Thyroid gland (tissue), 4 donors: ENCODE results near the gene YIPF2. TPM values are rescaled to one million over a fixed set of nuclear protein-coding genes. Genes with fewer than 3 reads are reported as not detected.
"Not testable (repeated sequence)": the region's sequence is repeated elsewhere in the genome, so short reads cannot be mapped to it uniquely, and the experiment has no call there.

Source experiments
- DNase-seq, 2 donors: peaks; one replicate each; pipeline ENCODE4 v3.0.0-alpha.2; 2019
- H3K27ac ChIP-seq, 3 donors: fragments of 200-600 bp; sonication (generic); 1 replicate in 2 of 3; 2 replicates in 1 of 3; pipeline ENCODE4 v1.5.1; 2016 to 2019; ENCODE audit warnings: mild to moderate bottlenecking in 1 of 3, moderate library complexity in 1 of 3
- H3K27me3 ChIP-seq: fragments of 200-600 bp; sonication (generic); one replicate; pipeline ENCODE4 v1.5.1; 2019
- H3K36me3 ChIP-seq, 2 donors: fragments of 200-600 bp; sonication (generic); one replicate each; pipeline ENCODE4 v1.5.1; 2016 to 2019
- H3K4me1 ChIP-seq, 2 donors: fragments of 200-600 bp; sonication (generic); one replicate each; pipeline ENCODE4 v1.5.1; 2017 to 2019
- H3K4me3 ChIP-seq, 3 donors: fragments of 200-600 bp; sonication (generic); replicated peaks in 1 of 3; 1 replicate in 2 of 3; 2 replicates in 1 of 3; pipeline ENCODE4 v1.5.1; 2016; ENCODE audit warnings: mild to moderate bottlenecking in 1 of 3
- H3K9me3 ChIP-seq: fragments of 200-600 bp; sonication (generic); one replicate; pipeline ENCODE4 v1.5.1; 2017
- POLR2A ChIP-seq, 2 donors: fragments of 450-650 bp; IDR thresholded peaks; one replicate each; pipeline ENCODE4 v1.6.1; 2017; ENCODE audit warnings: antibody characterized with exemption in 2 of 2, mild to moderate bottlenecking in 2 of 2, moderate library complexity in 1 of 2
- WGBS, 2 donors: methylation state at CpG; one replicate each; pipeline ENCODE4 v1.1.5; 2017; 5-methylcytosine and 5-hydroxymethylcytosine counted together
- intact Hi-C: fragments of 100-400 bp; cut with DNase I; formaldehyde crosslinking; loops from one replicate; pipeline ENCODE4 v1.15.1; 2023
- total RNA-seq, 4 donors: library from RNA; depleted of rRNA; stranded (reverse); fragments of >200 nt; gene quantifications; one replicate each; pipeline ENCODE4 v1.2.3, GENCODE V29; 2016
- TF ChIP-seq, protein P1 (sequence below), 6 experiments: fragments of 200-600 bp in 3 of 6; fragments of 450-650 bp in 3 of 6; sonication (generic) in 3 of 6; IDR thresholded peaks; one replicate each; pipeline ENCODE4 v1.5.1; 2016 to 2019; ENCODE audit warnings: antibody characterized with exemption in 6 of 6, mild to moderate bottlenecking in 2 of 6, inconsistent platforms in 1 of 6, moderate library complexity in 1 of 6

The YIPF2 gene
- total RNA-seq, 4 donors from 2014 or later: 85.1 to 127 (median 104) TPM

DNA sequence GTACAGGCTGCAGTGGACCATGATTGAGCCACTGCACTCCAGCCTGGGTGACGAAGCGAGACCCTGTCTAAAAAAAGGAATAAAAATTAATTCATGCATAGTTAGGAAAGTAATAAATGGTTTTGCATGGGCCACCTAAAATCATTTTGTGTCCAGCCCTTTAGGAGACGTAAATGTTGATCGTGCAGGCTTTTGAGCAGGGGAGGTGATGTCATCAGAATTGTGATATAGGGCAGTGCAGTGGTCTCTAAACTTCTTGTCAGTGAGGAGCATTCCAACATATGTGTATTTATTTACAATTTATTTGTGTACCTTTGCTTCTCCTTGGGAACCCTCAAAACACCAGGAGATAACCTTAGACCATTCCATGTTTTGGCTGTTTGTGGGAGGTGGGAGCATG is 35.4 kb upstream of the YIPF2 start:
- no peaks in the 10 kb centered on the region for H3K36me3 ChIP-seq
- peaks cover 42 to 49% of the 10 kb centered on the region in 2 donors for H3K4me1 ChIP-seq
- no peak overlapping the region for H3K4me3 ChIP-seq
- 44 to 52% methylated on average over 4 of the region's 4 CpGs for WGBS, 2 donors
- TF ChIP-seq, protein P1, sequence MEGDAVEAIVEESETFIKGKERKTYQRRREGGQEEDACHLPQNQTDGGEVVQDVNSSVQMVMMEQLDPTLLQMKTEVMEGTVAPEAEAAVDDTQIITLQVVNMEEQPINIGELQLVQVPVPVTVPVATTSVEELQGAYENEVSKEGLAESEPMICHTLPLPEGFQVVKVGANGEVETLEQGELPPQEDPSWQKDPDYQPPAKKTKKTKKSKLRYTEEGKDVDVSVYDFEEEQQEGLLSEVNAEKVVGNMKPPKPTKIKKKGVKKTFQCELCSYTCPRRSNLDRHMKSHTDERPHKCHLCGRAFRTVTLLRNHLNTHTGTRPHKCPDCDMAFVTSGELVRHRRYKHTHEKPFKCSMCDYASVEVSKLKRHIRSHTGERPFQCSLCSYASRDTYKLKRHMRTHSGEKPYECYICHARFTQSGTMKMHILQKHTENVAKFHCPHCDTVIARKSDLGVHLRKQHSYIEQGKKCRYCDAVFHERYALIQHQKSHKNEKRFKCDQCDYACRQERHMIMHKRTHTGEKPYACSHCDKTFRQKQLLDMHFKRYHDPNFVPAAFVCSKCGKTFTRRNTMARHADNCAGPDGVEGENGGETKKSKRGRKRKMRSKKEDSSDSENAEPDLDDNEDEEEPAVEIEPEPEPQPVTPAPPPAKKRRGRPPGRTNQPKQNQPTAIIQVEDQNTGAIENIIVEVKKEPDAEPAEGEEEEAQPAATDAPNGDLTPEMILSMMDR (IDR thresholded peaks at IDR 0.05): no peak
- no peak for TF ChIP-seq POLR2A (IDR thresholded peaks at IDR 0.05)
- no peak for DNase-seq
- H3K9me3 ChIP-seq: no peaks in the 10 kb centered on the region
- H3K27ac ChIP-seq: peak overlapping the region in 2 of 3 donors; percentile 28 to 51
- no peaks in the 10 kb centered on the region for H3K27me3 ChIP-seq
- intact Hi-C loops: no loop called here

GRCh38 chr19:10962863-10963262 is 34.4 kb upstream of the YIPF2 start:
- DNase-seq: no peak
- Histone ChIP-seq H3K27me3 (no peaks in the 10 kb centered on the region), H3K9me3 (no peaks in the 10 kb centered on the region), H3K36me3 (no peaks in the 10 kb centered on the region), H3K4me1 (peaks cover 36 to 40% of the 10 kb centered on the region in 2 donors), H3K4me3 (no peak overlapping the region), H3K27ac (peak overlapping the region in 1 of 3 donors; percentile 43)
- TF ChIP-seq, protein P1 (IDR thresholded peaks at IDR 0.05): no peak
- no peak for TF ChIP-seq POLR2A (IDR thresholded peaks at IDR 0.05)
- WGBS, 2 donors: 73 to 77% methylated on average over 10 of the region's 10 CpGs
- intact Hi-C loops: no loop called here

- peaks cover 28 to 29% of the 10 kb centered on the region in 2 donors for H3K4me1 ChIP-seq
- H3K27me3 ChIP-seq: no peaks in the 10 kb centered on the region
- DNase-seq: peak in 1 of 2 donors; percentile 65
- intact Hi-C loops: no loop called here
- H3K27ac ChIP-seq: peak overlapping the region in 2 of 3 donors; percentile 84 to 87
- WGBS, 2 donors: 0 to 1% methylated on average over 17 to 32 of the region's 92 CpGs
- H3K4me3 ChIP-seq: peak overlapping the region; percentile 68 to 79 (median 70)
- no peaks in the 10 kb centered on the region for H3K36me3 ChIP-seq
- no peaks in the 10 kb centered on the region for H3K9me3 ChIP-seq
- TF ChIP-seq POLR2A (IDR thresholded peaks at IDR 0.05): no peak
- TF ChIP-seq, protein P1 (IDR thresholded peaks at IDR 0.05): no peak
These were observed 32.8 kb upstream of the YIPF2 start for GRCh38 chr19:10961073-10961860.

- H3K9me3 ChIP-seq: no peaks in the 10 kb centered on the region
- 1 to 6% methylated on average over 3 to 20 of the region's 100 CpGs for WGBS, 2 donors
- H3K36me3 ChIP-seq: no peaks in the 10 kb centered on the region
- H3K4me3 ChIP-seq: peak within 1 kb of the TSS; percentile 68 to 86 (median 81)
- H3K27ac ChIP-seq: peak within 1 kb of the TSS; percentile 88 to 96 (median 92)
- peak; percentile 97 to 98 for DNase-seq
- peaks cover 28 to 29% of the 10 kb centered on the region in 2 donors for H3K4me1 ChIP-seq
- peak; percentile 77 to 97 for TF ChIP-seq POLR2A (IDR thresholded peaks at IDR 0.05)
- TF ChIP-seq, protein P1 (IDR thresholded peaks at IDR 0.05): no peak
- H3K27me3 ChIP-seq: no peaks in the 10 kb centered on the region
- intact Hi-C loops: no loop called here
These were observed 32.1 kb upstream of the YIPF2 start, which contains the start of gene SMARCA4 for GRCh38 chr19:10960314-10961072. TSS of gene SMARCA4 (plus strand) at chr19:10961030. CDS start at chr19:10984152, 23,122 bp downstream.

GRCh38 chr19:10959277-10959968 is 31.0 kb upstream of the YIPF2 start:
- peak overlapping the region in 1 of 3 donors; percentile 88 for H3K27ac ChIP-seq
- H3K9me3 ChIP-seq, H3K36me3 ChIP-seq, H3K27me3 ChIP-seq, intact Hi-C loops, DNase-seq: not testable (repeated sequence)
- H3K4me1 ChIP-seq: peaks cover 28 to 29% of the 10 kb centered on the region in 2 donors
- WGBS, 2 donors: 93 to 95% methylated on average over 19 of the region's 19 CpGs
- peak overlapping the region in 1 of 3 donors; percentile 65 for H3K4me3 ChIP-seq
